Measurements from ENCODE around the gene PARD3B.

Gene PARD3B

DNA sequence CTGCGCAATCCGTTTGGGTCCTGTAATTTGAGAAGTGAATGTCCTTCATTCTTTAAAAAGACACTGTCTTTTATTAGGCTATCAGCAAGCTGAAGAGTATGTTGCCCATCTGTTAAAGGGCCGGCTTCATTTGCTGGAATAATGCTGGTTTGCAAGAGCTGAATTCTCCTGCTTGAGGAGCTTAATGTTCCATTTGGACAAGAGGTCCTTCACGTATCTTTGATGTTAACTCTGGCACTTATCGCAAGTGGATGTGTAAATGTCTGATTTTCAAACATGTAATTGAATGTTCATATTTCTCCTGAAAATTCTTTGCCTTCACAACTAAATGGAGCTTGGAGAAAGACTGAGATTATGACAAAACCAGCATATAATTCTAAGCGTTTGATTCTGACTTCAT is 856.2 kb downstream of the PARD3B start:
- in situ Hi-C loops (cut with HindIII; ENCODE audit: low pct_unique_long_range_greater_than_20kb, low sequenced_read_pairs), result no loop called here
- TF ChIP-seq JUND (IDR thresholded peaks at IDR 0.05; ENCODE audit: low read depth), result no peak
- DNase-seq (ENCODE audit: low read depth in 1 of 2, low spot score in 1 of 2), result no peak

DNA sequence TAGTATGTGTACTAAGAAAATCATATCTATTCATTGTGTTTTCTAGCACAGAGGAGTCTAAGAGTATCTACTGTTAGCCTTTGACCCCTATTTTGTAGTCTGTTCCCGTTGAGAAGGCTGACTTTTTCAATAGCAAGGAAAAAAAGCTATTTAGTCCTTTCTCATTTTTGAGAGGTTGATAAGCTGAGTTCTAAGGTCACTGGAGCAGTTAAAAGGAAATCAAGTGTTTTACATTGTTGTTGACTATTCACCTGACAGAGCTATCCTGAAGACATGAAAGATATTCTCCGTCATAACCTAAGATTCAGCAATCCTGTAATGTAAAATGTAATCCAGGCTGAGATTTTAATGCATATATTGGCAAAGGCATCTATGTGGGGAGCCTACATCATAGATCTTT is 856.7 kb downstream of the PARD3B start:
- in situ Hi-C loops (cut with HindIII; ENCODE audit: low pct_unique_long_range_greater_than_20kb, low sequenced_read_pairs), result no loop called here
- TF ChIP-seq JUND (IDR thresholded peaks at IDR 0.05; ENCODE audit: low read depth), result no peak
- DNase-seq (ENCODE audit: low read depth in 1 of 2, low spot score in 1 of 2), result no peak

DNA sequence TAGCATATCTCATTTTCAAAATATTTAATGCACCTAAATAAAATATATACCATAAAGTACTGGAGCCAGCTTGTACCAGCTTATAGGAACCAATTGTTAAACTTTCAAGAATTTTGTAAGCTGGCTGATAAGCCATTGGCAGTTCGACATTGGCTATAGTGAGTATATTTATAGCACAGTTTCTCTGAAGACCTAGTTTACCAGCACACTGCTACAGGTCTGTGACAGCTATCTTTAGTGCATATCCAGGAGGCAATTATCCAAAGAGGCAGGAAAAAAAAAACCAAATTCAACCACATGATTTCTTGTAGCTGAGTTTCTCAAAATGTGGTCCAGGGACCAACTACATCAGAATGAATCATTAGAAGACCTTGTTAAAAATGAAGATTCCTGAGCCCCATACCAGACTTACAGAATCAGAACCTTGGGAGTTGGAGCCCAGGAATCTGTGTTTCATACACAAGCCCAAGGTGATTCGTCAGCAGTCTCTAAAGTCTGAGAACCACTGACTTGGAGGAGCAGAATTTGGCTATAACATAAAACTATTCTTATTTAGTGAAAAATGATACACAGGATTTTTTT is 858.1 kb downstream of the PARD3B start:
- TF ChIP-seq JUND (IDR thresholded peaks at IDR 0.05; ENCODE audit: low read depth), result no peak
- in situ Hi-C loops (cut with HindIII; ENCODE audit: low pct_unique_long_range_greater_than_20kb, low sequenced_read_pairs), result no loop called here
- DNase-seq (ENCODE audit: low read depth in 1 of 2, low spot score in 1 of 2), result no peak

DNA sequence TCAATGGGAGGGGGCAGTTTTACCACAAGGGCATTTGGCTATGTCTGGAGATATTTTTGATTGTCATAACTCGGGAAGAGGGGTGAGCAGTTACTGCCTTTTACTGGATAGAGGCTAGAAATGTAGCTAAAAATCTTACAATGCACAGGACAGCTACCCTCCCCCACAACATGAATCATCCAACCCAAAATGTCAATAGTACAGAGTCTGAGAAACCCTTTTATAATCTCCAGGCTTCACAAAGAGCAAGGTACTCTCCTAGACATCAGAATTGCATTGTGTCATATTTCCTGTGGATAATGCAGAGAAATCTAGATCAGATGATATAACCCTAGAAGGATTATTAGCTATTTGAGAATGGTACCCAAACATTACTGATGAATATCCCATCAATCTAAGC is 859.9 kb downstream of the PARD3B start:
- no peak for DNase-seq (ENCODE audit: low read depth in 1 of 2, low spot score in 1 of 2)
- in situ Hi-C loops (cut with HindIII; ENCODE audit: low pct_unique_long_range_greater_than_20kb, low sequenced_read_pairs), result no loop called here
- no peak for TF ChIP-seq JUND (IDR thresholded peaks at IDR 0.05; ENCODE audit: low read depth)

DNA sequence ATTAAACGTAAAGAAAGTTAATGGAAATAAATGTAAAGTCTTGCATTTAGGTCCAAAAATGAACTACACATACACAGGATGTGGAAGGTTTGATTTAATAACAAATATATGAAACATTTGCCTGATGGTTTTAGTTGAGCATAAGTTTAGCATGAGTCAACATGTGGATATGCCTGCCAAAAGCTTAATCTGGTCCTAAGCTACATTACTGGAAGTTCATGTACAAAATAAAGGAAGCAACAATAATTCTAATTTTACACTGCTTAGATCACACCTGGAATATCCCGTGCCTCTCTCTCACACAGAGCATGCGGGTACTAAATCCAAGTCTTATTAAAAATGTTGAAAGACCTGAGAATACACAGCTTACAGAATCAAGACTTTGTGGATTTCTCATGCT is 860.5 kb downstream of the PARD3B start:
- DNase-seq (ENCODE audit: low read depth in 1 of 2, low spot score in 1 of 2), result no peak
- TF ChIP-seq JUND (IDR thresholded peaks at IDR 0.05; ENCODE audit: low read depth), result no peak

DNA sequence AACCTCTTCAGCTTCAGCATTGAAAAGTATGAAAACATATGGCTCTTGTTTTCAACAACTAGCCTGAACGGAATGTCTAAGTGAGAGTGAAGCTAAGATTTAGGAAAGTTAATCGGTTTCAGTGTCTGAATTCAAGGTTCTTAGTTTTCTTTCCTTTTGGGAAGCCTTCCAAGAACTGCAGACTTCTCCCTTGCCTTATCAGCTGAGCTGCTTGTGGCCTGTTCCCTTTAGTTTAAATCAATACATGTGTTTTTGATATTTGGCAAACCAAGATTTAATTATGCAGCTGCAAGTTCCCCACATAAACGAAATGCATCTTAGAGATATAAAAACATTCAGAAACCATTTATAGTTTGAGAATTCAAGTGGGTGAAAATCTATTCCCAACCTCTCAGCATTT is 862.7 kb downstream of the PARD3B start:
- no peak for DNase-seq (ENCODE audit: low read depth in 1 of 2, low spot score in 1 of 2)
- no peak for TF ChIP-seq JUND (IDR thresholded peaks at IDR 0.05; ENCODE audit: low read depth)
- in situ Hi-C loops (cut with HindIII; ENCODE audit: low pct_unique_long_range_greater_than_20kb, low sequenced_read_pairs), result no loop called here

More for the DNA sequence above, 860.5 kb downstream of the PARD3B start:
- in situ Hi-C loops (cut with HindIII; ENCODE audit: low pct_unique_long_range_greater_than_20kb, low sequenced_read_pairs), result no loop called here

DNA sequence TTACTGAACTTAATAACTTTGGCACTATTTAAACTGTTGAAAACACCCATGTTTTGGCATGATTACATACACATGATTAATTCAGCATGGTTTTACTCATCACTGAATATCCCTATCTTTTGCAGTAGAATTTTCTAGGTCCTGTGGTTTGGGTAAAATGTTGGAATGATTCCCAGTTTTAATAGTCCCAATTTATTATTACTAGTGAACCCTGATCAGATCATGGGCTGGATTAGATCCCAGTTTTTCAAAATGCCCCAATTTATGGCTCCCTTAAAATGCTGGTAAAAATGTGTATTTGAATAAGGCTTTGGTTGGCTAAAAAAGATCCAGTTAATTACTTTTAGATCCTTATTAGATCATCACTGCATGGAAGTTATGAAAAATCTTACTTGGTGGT is 863.4 kb downstream of the PARD3B start:
- in situ Hi-C loops (cut with HindIII; ENCODE audit: low pct_unique_long_range_greater_than_20kb, low sequenced_read_pairs), result no loop called here
- no peak for DNase-seq (ENCODE audit: low read depth in 1 of 2, low spot score in 1 of 2)
- TF ChIP-seq JUND (IDR thresholded peaks at IDR 0.05; ENCODE audit: low read depth), result no peak

DNA sequence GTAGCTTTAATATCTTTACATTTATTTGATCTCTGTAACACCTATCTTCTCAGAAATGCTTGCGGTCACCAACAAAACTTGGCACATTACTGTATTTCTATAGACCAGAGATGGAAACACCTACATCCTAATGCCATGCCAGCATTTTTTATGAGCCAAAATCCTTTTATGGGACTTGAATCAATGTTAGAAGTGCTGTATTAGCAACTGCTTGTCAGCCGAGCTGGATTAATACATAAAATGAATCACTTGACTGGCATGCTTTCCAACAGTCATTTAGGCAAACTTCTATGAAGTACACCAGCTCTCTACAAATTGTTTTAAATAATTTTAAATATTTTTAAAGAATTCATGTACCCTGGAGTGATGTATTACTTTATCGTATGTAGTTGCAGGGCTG is 864.1 kb downstream of the PARD3B start:
- no peak for DNase-seq (ENCODE audit: low read depth in 1 of 2, low spot score in 1 of 2)
- TF ChIP-seq JUND (IDR thresholded peaks at IDR 0.05; ENCODE audit: low read depth), result no peak
- in situ Hi-C loops (cut with HindIII; ENCODE audit: low pct_unique_long_range_greater_than_20kb, low sequenced_read_pairs), result no loop called here

DNA sequence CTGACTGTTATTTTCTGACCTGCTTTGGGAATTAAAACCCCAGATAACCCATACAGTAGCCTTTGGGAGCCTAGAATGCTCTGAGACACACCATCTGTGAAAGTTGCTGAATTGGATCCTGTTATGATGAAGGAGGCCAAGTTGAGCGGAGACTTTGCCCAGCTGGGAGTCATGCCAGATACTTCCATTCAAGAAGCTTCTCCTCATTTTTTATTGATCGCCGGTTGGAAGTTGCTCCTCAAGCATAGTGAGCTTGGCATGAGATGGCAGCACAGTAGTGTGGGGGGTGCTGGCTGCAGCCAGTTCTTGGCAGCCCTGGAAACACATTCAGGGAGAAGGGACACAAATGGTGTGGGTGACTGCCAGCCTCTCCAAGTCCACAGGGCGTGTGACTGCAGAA is 866.3 kb downstream of the PARD3B start:
- in situ Hi-C loops (cut with HindIII; ENCODE audit: low pct_unique_long_range_greater_than_20kb, low sequenced_read_pairs), result no loop called here
- no peak for DNase-seq (ENCODE audit: low read depth in 1 of 2, low spot score in 1 of 2)
- TF ChIP-seq JUND (IDR thresholded peaks at IDR 0.05; ENCODE audit: low read depth), result no peak

DNA sequence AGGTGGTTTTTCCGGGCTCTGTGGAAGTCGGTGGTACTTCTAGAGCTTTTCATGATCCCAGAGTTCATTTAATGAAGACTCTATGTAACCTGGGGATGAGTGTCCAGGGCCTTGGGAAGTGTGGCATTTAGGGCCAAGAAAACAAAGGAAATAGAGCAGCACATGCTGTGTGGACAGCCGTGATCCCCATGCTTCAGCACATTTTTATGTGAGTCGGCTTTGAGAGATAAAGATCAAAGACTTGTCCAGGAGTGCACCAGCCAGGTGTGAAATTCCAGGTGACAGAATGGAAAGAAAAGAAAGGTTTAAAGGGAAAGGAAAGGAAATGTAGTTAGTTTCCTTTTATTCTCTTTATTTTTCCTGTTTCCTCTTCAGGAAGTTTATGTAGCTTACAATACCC is 879.1 kb downstream of the PARD3B start:
- TF ChIP-seq JUND (IDR thresholded peaks at IDR 0.05; ENCODE audit: low read depth), result no peak
- in situ Hi-C loops (cut with HindIII; ENCODE audit: low pct_unique_long_range_greater_than_20kb, low sequenced_read_pairs), result no loop called here
- DNase-seq (ENCODE audit: low read depth in 1 of 2, low spot score in 1 of 2), result peak in 1 of 2 experiments; percentile 11

DNA sequence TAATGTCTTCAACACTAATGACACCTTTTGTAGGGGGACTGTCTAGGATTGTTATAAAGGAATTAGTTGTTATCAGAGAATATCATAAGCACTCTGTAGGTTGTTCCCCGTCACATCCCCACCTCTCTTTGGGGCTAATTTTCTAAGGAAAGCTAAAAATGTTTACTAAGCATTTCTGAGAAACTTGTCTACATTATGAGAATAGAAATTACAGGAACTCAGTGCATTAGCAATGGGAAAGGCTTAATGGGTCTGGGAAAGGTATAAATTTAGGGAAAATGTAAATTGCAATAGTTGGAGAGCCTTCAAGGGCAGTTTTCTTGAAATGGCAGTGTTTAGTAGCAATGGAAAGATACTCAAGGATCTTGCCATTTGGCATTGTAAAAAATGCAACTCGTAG is 879.8 kb downstream of the PARD3B start:
- in situ Hi-C loops (cut with HindIII; ENCODE audit: low pct_unique_long_range_greater_than_20kb, low sequenced_read_pairs), result no loop called here
- TF ChIP-seq JUND (IDR thresholded peaks at IDR 0.05; ENCODE audit: low read depth), result no peak
- no peak for DNase-seq (ENCODE audit: low read depth in 1 of 2, low spot score in 1 of 2)

DNA sequence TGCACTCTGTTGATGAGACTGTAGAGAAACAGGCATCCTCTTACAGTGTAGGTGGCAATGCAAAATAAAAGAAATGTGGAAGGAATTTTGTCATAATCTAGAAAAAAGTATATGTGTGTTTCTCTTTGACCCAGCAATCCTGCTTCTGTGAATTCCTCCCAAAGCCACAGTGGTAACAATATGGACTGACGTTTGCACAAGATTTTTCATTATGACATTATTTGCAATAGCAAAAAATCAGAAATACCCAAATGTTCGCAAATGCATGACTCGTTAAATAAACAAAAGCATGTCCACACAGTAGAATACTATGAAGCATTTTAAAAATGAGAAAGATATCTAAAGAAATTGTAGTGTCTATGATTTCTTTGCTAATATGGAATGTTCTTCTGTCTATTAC is 881.8 kb downstream of the PARD3B start:
- in situ Hi-C loops (cut with HindIII; ENCODE audit: low pct_unique_long_range_greater_than_20kb, low sequenced_read_pairs), result no loop called here
- no peak for DNase-seq (ENCODE audit: low read depth in 1 of 2, low spot score in 1 of 2)
- no peak for TF ChIP-seq JUND (IDR thresholded peaks at IDR 0.05; ENCODE audit: low read depth)

DNA sequence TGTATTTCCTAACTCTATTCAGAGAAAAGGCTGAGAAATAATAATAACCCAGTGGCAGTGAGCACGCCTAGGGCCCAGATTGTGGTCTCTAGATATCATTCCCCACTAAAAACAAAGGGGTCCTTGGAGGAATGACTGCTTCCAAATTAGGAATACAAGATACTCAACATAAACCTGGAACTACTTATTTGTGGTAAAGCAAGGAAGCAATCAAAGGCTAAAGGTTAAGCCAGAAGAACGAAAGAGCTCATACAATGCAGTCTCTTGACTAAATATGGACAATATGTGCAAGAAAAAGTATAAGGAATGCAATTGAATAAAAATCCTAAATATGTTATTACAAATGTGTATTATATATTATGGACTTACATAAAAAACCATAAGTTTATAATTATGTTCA is 883.5 kb downstream of the PARD3B start:
- in situ Hi-C loops (cut with HindIII; ENCODE audit: low pct_unique_long_range_greater_than_20kb, low sequenced_read_pairs), result no loop called here
- TF ChIP-seq JUND (IDR thresholded peaks at IDR 0.05; ENCODE audit: low read depth), result no peak
- no peak for DNase-seq (ENCODE audit: low read depth in 1 of 2, low spot score in 1 of 2)

DNA sequence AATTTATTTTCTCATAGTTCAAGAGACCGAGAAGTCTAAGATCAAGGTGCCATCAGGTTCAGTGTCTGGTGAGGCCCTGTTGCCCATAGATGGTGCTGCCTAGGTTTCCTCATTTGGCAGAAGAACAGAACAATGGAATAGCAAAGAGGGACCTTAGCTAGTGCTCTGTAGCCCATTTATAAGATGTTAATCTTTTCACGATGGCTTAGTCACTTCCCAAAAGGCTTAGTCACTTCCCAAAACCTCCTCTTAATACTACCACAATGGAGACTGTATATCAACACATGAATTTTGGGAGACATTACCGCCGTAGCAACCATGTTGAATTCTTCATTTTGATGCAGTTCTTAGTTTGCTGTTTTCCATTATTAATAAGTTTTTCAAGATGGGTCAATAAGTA is 890.7 kb downstream of the PARD3B start:
- in situ Hi-C loops (cut with HindIII; ENCODE audit: low pct_unique_long_range_greater_than_20kb, low sequenced_read_pairs), result no loop called here

More for the DNA sequence above, 890.7 kb downstream of the PARD3B start:
- no peak for TF ChIP-seq JUND (IDR thresholded peaks at IDR 0.05; ENCODE audit: low read depth)
- DNase-seq (ENCODE audit: low read depth in 1 of 2, low spot score in 1 of 2), result no peak
